HepG2 (cell line): ENCODE results near the gene SPTBN2. TPM values are rescaled to one million over a fixed set of nuclear protein-coding genes. Genes with fewer than 3 reads are reported as not detected.

ENCODE experiments used
- ARID2 ChIP-seq: sonication (generic); formaldehyde crosslinking; IDR thresholded peaks from 2 replicates; pipeline ENCODE4 v1.8.1; 2022; ENCODE audit warnings: mild to moderate bottlenecking, missing genetic modification reagents, borderline replicate concordance
- CEBPZ ChIP-seq: IDR thresholded peaks from 2 replicates; pipeline ENCODE4 v1.6.1; 2012; ENCODE audit warnings: low read length, improper control_type of control experiment
- DMAP1 ChIP-seq: IDR thresholded peaks from 2 replicates; pipeline ENCODE4 v1.6.1; 2016
- DMTF1 ChIP-seq: sonication (generic); formaldehyde crosslinking; IDR thresholded peaks from 2 replicates; pipeline ENCODE4 v1.4.0; 2020; ENCODE audit warnings: mild to moderate bottlenecking, missing genetic modification reagents
- ERF ChIP-seq: IDR thresholded peaks from 2 replicates; pipeline ENCODE4 v1.6.1; 2018; ENCODE audit warnings: missing biosample characterization, missing genetic modification reagents
- FOXP1 ChIP-seq, 2 experiments: fragments of 450-650 bp in 1 of 2; IDR thresholded peaks; 2 replicates each; pipeline ENCODE4 v1.6.1; 2017 to 2018; ENCODE audit warnings: antibody characterized with exemption in 1 of 2
- GATAD1 ChIP-seq: IDR thresholded peaks from 2 replicates; pipeline ENCODE4 v1.6.1; 2016; ENCODE audit warnings: missing genetic modification reagents, missing compliant biosample characterization
- HIVEP1 ChIP-seq: sonication (generic); formaldehyde crosslinking; IDR thresholded peaks from 2 replicates; pipeline ENCODE4 v1.4.0; 2020; ENCODE audit warnings: mild to moderate bottlenecking, missing genetic modification reagents
- HNRNPL ChIP-seq: fragments of 200-400 bp; formaldehyde crosslinking; IDR thresholded peaks from 2 replicates; pipeline ENCODE4 v1.6.1; 2017; ENCODE audit warnings: mild to moderate bottlenecking, low read depth, low read length
- KLF15 ChIP-seq: sonication (generic); formaldehyde crosslinking; IDR thresholded peaks from 2 replicates; pipeline ENCODE4 v1.8.1; 2023; ENCODE audit warnings: borderline replicate concordance, mild to moderate bottlenecking, inconsistent platforms, missing genetic modification reagents, mixed read lengths
- MTA3 ChIP-seq: sonication (generic); formaldehyde crosslinking; IDR thresholded peaks from 2 replicates; pipeline ENCODE4 v1.4.0; 2020; ENCODE audit warnings: missing genetic modification reagents
- SMARCC2 ChIP-seq: fragments of 450-650 bp; IDR thresholded peaks from 2 replicates; pipeline ENCODE4 v1.6.1; 2017; ENCODE audit warnings: antibody characterized with exemption, mild to moderate bottlenecking
- SNRNP70 ChIP-seq: fragments of 200-400 bp; formaldehyde crosslinking; IDR thresholded peaks from 2 replicates; pipeline ENCODE4 v1.6.1; 2017; ENCODE audit warnings: mild to moderate bottlenecking, low read depth, low read length, moderate library complexity
- SOX6 ChIP-seq, 2 experiments: fragments of 450-650 bp in 1 of 2; sonication (generic) in 1 of 2; formaldehyde crosslinking in 1 of 2; IDR thresholded peaks; 2 replicates each; pipeline versions ENCODE4 v1.4.0 to v1.6.1; 2017 to 2020; ENCODE audit warnings: antibody characterized with exemption in 1 of 2, mild to moderate bottlenecking in 1 of 2, missing genetic modification reagents in 1 of 2
- STAT6 ChIP-seq: sonication (generic); formaldehyde crosslinking; IDR thresholded peaks from 2 replicates; pipeline ENCODE4 v1.4.0; 2020; ENCODE audit warnings: missing genetic modification reagents, mild to moderate bottlenecking, borderline replicate concordance
- USF2 ChIP-seq, 2 experiments: sonication (generic) in 1 of 2; formaldehyde crosslinking in 1 of 2; IDR thresholded peaks; 2 replicates each; pipeline versions ENCODE4 v1.5.1 to v1.6.1; 2011 to 2020; ENCODE audit warnings: borderline replicate concordance in 1 of 2, low read depth in 1 of 2, low read length in 1 of 2, mild to moderate bottlenecking in 1 of 2, missing genetic modification reagents in 1 of 2, moderate library complexity in 1 of 2
- ZFX ChIP-seq: sonication (generic); formaldehyde crosslinking; IDR thresholded peaks from 2 replicates; pipeline ENCODE4 v1.4.0; 2020; ENCODE audit warnings: mild to moderate bottlenecking, low read depth, missing genetic modification reagents, moderate library complexity
- polyA plus RNA-seq, 8 experiments: library from polyadenylated mRNA; depleted of rRNA in 3 of 8; stranded (reverse) in 7 of 8; unstranded in 1 of 8; fragments of >200 nt; fragmentation: Illumina TruSeq in 4 of 8; extraction: Trizol in 4 of 8; gene quantifications; 2 replicates each; pipeline versions ENCODE4 v1.2.1 to v1.2.3, GENCODE V29; 2011 to 2016; ENCODE audit warnings: low read depth in 4 of 8, missing spikeins in 1 of 8, mixed read lengths in 1 of 8; ENCODE audit not compliant: insufficient read depth in 1 of 8
- total RNA-seq, 5 experiments: library from RNA; depleted of rRNA; stranded (reverse); fragments of >200 nt; fragmentation: Illumina TruSeq; extraction: Trizol; gene quantifications; 2 replicates each; pipeline ENCODE4 v1.2.3, GENCODE V29; 2016; ENCODE audit warnings: low read depth in 1 of 5

SPTBN2 gene
- total and polyA plus RNA-seq, 2 of the 13 experiments (the other 11 are each of a cell fraction or from before 2014, with no cell fraction given) = 0.65 to 4.0 TPM

GRCh38 chr11:66638177-66639065, 90.6 kb downstream of the SPTBN2 start, which contains the start of gene RBM4 (continued):
- TF ChIP-seq HNRNPL (0 out of 2 replicates have a peak, but pooled peaks have one; percentile 37), DMAP1 (CRISPR knock-in tag) (peak; percentile 90), SMARCC2 (no peak), ARID2 (CRISPR knock-in tag) (no peak; the same call in 1 of the 2 replicates), MTA3 (CRISPR knock-in tag) (no peak), DMTF1 (CRISPR knock-in tag) (0 out of 2 replicates have a peak, but pooled peaks have one; percentile 66), FOXP1 (IDR thresholded peaks at IDR 0.05) (no peak), FOXP1 (CRISPR knock-in tag; IDR thresholded peaks at IDR 0.05) (no peak), SOX6 (IDR thresholded peaks at IDR 0.05) (no peak), SOX6 (CRISPR knock-in tag; IDR thresholded peaks at IDR 0.05) (peak; percentile 27), ERF (CRISPR knock-in tag) (peak; percentile 62), KLF15 (CRISPR knock-in tag) (peak; percentile 18; the same call in 1 of the 2 replicates), ZFX (CRISPR knock-in tag) (peak; percentile 83), HIVEP1 (CRISPR knock-in tag) (no peak), GATAD1 (peak; percentile 64), CEBPZ (no peak), STAT6 (CRISPR knock-in tag) (0 out of 2 replicates have a peak, but pooled peaks have one; percentile 11), SNRNP70 (no peak), USF2 (IDR thresholded peaks at IDR 0.05; ENCODE audit: low read depth, low read length) (no peak), USF2 (CRISPR knock-in tag; IDR thresholded peaks at IDR 0.05; ENCODE audit: borderline replicate concordance) (no peak)
